ENCODE measurements around the gene ERBB4. TPM values are rescaled to one million over a fixed set of nuclear protein-coding genes. Genes with fewer than 3 reads are reported as not detected.
"Not testable (repeated sequence)": the region's sequence is repeated elsewhere in the genome, so short reads cannot be mapped to it uniquely, and the experiment has no call there.

The ERBB4 gene
- total and polyA plus RNA-seq, 7 donors: under 0.01 to 0.33 (median 0.08) TPM; not detected in 1

DNA sequence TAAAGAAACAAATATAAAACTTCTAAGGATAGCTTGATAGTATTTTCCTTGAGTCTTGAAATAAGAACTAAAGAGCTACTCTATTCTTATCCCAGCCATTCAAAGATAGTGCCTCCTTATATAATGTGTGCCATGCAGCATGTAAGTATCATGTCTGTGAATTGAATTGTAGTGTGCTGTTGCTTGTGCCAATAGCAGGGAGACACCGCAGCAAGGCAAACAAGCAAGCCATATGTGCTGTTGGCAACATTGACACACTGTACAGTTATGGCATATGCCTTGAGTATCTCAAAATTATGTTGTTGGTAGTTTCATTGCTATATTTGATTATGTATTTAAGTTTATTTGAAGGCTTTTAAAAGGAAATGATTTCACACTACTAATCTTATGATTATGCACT, 58.2 kb downstream of the ERBB4 start:
- WGBS, 2 donors: 74 to 77% methylated on average over 1 of the region's 1 CpG
- no peak for DNase-seq
- Histone ChIP-seq H3K9me3 (no peaks in the 10 kb centered on the region), H3K27ac (no peak overlapping the region), H3K27me3 (no peaks in the 10 kb centered on the region), H3K36me3 (no peaks in the 10 kb centered on the region), H3K4me3 (no peak overlapping the region), H3K4me1 (no peaks in the 10 kb centered on the region)
- intact Hi-C loops (cut with DNase I): no loop called here
- TF ChIP-seq EP300 (IDR thresholded peaks at IDR 0.05) (no peak), CTCF (IDR thresholded peaks at IDR 0.05) (no peak), POLR2A (IDR thresholded peaks at IDR 0.05) (no peak), POLR2AphosphoS5 (IDR thresholded peaks at IDR 0.05) (no peak)

GRCh38 chr2:212477571-212477970, 61.0 kb downstream of the ERBB4 start:
- 65 to 76% methylated on average over 2 of the region's 2 CpGs for WGBS, 2 donors
- no peaks in the 10 kb centered on the region for H3K36me3 ChIP-seq
- TF ChIP-seq POLR2AphosphoS5 (IDR thresholded peaks at IDR 0.05): no peak
- no peak for TF ChIP-seq CTCF (IDR thresholded peaks at IDR 0.05)
- TF ChIP-seq POLR2A (IDR thresholded peaks at IDR 0.05): no peak
- TF ChIP-seq EP300 (IDR thresholded peaks at IDR 0.05): no peak
- H3K4me3 ChIP-seq: no peak overlapping the region
- DNase-seq: no peak
- H3K9me3 ChIP-seq: no peaks in the 10 kb centered on the region
- intact Hi-C loops (cut with DNase I): no loop called here
- no peaks in the 10 kb centered on the region for H3K4me1 ChIP-seq
- H3K27me3 ChIP-seq: no peaks in the 10 kb centered on the region
- no peak overlapping the region for H3K27ac ChIP-seq

DNA sequence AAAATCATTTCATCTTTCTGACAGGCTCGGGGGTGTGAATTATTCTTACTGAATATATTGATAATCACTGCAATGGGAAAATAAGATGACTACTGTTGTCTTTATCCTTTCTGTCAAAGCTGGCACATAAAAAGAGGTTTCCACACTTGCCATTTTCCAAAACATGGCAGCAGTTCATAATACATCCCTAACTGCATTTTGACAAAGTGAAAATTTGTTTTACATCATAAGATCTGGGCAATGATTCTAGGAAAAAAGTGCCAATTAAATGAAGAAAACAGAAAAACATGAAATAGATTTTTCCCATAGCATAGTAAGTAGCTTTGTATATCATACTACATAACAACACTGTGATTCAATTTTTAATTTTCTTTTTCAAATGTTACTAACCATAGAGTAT, 65.4 kb downstream of the ERBB4 start:
- no peak overlapping the region for H3K27ac ChIP-seq
- H3K36me3 ChIP-seq: no peaks in the 10 kb centered on the region
- no peak for TF ChIP-seq EP300 (IDR thresholded peaks at IDR 0.05)
- no peak for TF ChIP-seq POLR2A (IDR thresholded peaks at IDR 0.05)
- no peak for TF ChIP-seq CTCF (IDR thresholded peaks at IDR 0.05)
- no peak for TF ChIP-seq POLR2AphosphoS5 (IDR thresholded peaks at IDR 0.05)
- no peaks in the 10 kb centered on the region for H3K9me3 ChIP-seq
- WGBS, 2 donors: 41 to 78% methylated on average over 1 of the region's 1 CpG
- H3K4me1 ChIP-seq: no peaks in the 10 kb centered on the region
- no peak for DNase-seq
- intact Hi-C loops (cut with DNase I): no loop called here
- no peak overlapping the region for H3K4me3 ChIP-seq
- H3K27me3 ChIP-seq: no peaks in the 10 kb centered on the region

GRCh38 chr2:212467551-212467950, 71.1 kb downstream of the ERBB4 start:
- intact Hi-C loops (cut with DNase I); H3K4me1 ChIP-seq; DNase-seq; H3K36me3 ChIP-seq; H3K4me3 ChIP-seq; H3K27me3 ChIP-seq; H3K27ac ChIP-seq; H3K9me3 ChIP-seq: not testable (repeated sequence)
- 60 to 83% methylated on average over 2 of the region's 2 CpGs for WGBS, 2 donors

- 83 to 85% methylated on average over 1 of the region's 1 CpG for WGBS, 2 donors
- no peak for DNase-seq
- intact Hi-C loops (cut with DNase I): no loop called here
- Histone ChIP-seq H3K4me1 (no peaks in the 10 kb centered on the region), H3K9me3 (no peaks in the 10 kb centered on the region), H3K27ac (no peak overlapping the region), H3K36me3 (no peaks in the 10 kb centered on the region), H3K4me3 (no peak overlapping the region), H3K27me3 (no peaks in the 10 kb centered on the region)
- TF ChIP-seq POLR2AphosphoS5 (IDR thresholded peaks at IDR 0.05) (no peak), POLR2A (IDR thresholded peaks at IDR 0.05) (no peak), EP300 (IDR thresholded peaks at IDR 0.05) (no peak), CTCF (IDR thresholded peaks at IDR 0.05) (no peak)
Measured at GRCh38 chr2:212465456-212465855, 73.1 kb downstream of the ERBB4 start.

- H3K27me3 ChIP-seq; H3K27ac ChIP-seq; H3K9me3 ChIP-seq; DNase-seq; H3K36me3 ChIP-seq; H3K4me3 ChIP-seq; intact Hi-C loops (cut with DNase I); H3K4me1 ChIP-seq: not testable (repeated sequence)
- WGBS, 2 donors: 72 to 82% methylated on average over 4 of the region's 4 CpGs
Measured at GRCh38 chr2:212461708-212462107, 76.9 kb downstream of the ERBB4 start.
